Mucosa of descending colon (tissue), 3 donors: Measurements from ENCODE around the gene CDK10. TPM values are rescaled to one million over a fixed set of nuclear protein-coding genes. Genes with fewer than 3 reads are reported as not detected.

ENCODE experiments used
- ATAC-seq: fragments of 200-7000 bp; cut with Tn5 transposase; one replicate; pipeline ENCODE4 v1.9.1; 2020; ENCODE audit warnings: mild to moderate bottlenecking, moderate library complexity
- DNase-seq, 3 donors: peaks; one replicate each; pipeline ENCODE4 v3.0.0-alpha.2; 2020
- H3K36me3 ChIP-seq: fragments of 200-600 bp; one replicate; pipeline ENCODE4 v1.8.0; 2021; ENCODE audit warnings: low read depth, mild to moderate bottlenecking
- H3K4me1 ChIP-seq: fragments of 200-600 bp; one replicate; pipeline ENCODE4 v1.8.0; 2021; ENCODE audit warnings: low read depth, mild to moderate bottlenecking
- H3K4me3 ChIP-seq: fragments of 200-600 bp; one replicate; pipeline ENCODE4 v1.8.0; 2021; ENCODE audit warnings: mild to moderate bottlenecking
- H3K9me3 ChIP-seq: fragments of 200-600 bp; one replicate; pipeline ENCODE4 v1.8.0; 2021; ENCODE audit warnings: mild to moderate bottlenecking
- intact Hi-C, 2 donors: fragments of 100-400 bp; cut with DNase I in 1 of 2; cut with micrococcal nuclease in 1 of 2; formaldehyde crosslinking; loops; one replicate each; pipeline versions ENCODE4 v1.11.0 to v1.11.1; 2022; cut with DNase I, micrococcal nuclease
- total RNA-seq, 3 donors: library from RNA; stranded (reverse); fragmentation: NEBNext Ultra II Directional in 2 of 3; extraction: Animal tissue kit (Norgen Biotek cat#: 25700) in 2 of 3; gene quantifications; one replicate each; pipeline versions ENCODE4 v1.2.1 to v1.2.4, GENCODE V29; 2021 to 2023
- TF ChIP-seq, protein P1 (sequence below): fragments of 200-600 bp; IDR thresholded peaks from one replicate; pipeline ENCODE4 v1.8.0; 2022; ENCODE audit warnings: antibody characterized with exemption, mild to moderate bottlenecking
- donor health status: DM: no; HTN: no; CAD: no; lungs with moderate emphysema.
- donor health status: DM: no; HTN: no; CAD: no.
- donor health status: DM: no; HTN: yes; CAD: no.

The CDK10 gene
- total RNA-seq, 3 donors from 2014 or later: 90.8 to 163 (median 94.5) TPM

- TF ChIP-seq, protein P1, sequence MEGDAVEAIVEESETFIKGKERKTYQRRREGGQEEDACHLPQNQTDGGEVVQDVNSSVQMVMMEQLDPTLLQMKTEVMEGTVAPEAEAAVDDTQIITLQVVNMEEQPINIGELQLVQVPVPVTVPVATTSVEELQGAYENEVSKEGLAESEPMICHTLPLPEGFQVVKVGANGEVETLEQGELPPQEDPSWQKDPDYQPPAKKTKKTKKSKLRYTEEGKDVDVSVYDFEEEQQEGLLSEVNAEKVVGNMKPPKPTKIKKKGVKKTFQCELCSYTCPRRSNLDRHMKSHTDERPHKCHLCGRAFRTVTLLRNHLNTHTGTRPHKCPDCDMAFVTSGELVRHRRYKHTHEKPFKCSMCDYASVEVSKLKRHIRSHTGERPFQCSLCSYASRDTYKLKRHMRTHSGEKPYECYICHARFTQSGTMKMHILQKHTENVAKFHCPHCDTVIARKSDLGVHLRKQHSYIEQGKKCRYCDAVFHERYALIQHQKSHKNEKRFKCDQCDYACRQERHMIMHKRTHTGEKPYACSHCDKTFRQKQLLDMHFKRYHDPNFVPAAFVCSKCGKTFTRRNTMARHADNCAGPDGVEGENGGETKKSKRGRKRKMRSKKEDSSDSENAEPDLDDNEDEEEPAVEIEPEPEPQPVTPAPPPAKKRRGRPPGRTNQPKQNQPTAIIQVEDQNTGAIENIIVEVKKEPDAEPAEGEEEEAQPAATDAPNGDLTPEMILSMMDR: no peak
These were observed 24.4 kb downstream of the CDK10 start for GRCh38 chr16:89710709-89711564.

DNA sequence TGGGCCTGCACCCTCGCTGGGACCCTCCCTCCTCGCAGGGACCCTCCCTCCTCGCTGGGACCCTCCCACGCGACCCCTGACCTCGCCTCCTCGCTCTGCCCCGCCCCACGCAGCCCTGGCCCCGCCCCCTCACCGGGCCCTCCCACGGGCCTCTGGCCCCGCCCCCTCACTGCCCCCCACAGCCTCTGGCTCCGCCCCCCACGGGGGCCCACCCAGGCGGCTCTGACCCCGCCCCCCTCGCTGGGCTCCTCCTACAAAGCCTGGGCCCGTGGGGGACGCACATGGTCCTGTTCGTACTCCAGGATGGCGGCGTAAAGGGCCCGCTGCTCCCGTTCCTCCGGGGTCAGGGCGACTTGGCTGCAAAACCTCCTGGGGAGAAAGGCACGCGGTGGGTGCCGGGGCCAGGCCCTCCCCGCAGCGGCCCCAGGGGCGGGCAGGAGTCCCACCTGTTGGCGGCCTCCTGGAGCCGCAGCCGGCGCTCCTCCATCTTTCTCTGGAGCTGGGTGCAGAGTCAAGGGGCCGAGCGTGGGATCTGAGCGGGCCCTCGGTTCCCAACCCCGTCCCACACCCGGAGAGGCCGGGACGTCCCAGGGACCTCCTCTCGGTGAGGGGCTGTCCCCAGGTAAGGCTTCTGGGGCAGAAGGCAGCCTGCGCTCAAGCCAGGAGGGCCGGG, 25.2 kb downstream of the CDK10 start:
- Histone ChIP-seq H3K36me3 (no peaks in the 10 kb centered on the region), H3K4me3 (no peak overlapping the region), H3K9me3 (no peaks in the 10 kb centered on the region), H3K4me1 (peaks cover 14% of the 10 kb centered on the region)
- intact Hi-C loops: no loop called here
- TF ChIP-seq, protein P1: no peak
- ATAC-seq (peak; percentile 82), DNase-seq (peak; percentile 64 to 82 (median 73))

More at GRCh38 chr16:89710709-89711564, 24.4 kb downstream of the CDK10 start:
- DNase-seq (no peak), ATAC-seq (no peak)
- Histone ChIP-seq H3K4me1 (peaks cover 14% of the 10 kb centered on the region), H3K36me3 (no peaks in the 10 kb centered on the region), H3K9me3 (no peaks in the 10 kb centered on the region), H3K4me3 (no peak overlapping the region)
- intact Hi-C loops: no loop called here

DNA sequence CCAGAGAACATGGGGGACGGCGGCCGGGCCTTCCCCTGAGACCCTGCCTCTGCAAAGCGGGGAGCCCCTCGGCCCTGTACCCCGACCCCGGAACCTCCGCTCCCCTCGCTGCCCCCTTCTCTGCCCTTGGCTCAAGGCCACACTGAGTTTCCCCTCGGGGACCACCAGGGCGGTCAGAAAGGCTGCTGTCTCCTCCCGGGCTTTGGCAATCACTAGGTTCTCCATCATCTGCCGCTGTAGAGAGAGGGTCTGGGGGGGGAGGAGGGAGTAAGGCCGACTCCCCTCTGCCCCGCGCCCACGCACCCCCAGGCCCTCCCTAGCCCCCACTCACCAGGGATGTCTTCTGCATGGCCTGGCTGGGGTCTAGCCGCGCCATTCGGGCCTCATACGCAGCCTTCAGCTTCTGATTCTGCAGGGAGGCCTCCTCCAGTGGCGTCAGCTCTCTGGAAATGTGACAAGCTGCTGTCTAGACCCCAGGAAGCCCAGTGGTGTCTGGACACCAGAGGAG, 25.8 kb downstream of the CDK10 start:
- TF ChIP-seq, protein P1: no peak
- Histone ChIP-seq H3K36me3 (no peaks in the 10 kb centered on the region), H3K9me3 (no peaks in the 10 kb centered on the region), H3K4me3 (no peak overlapping the region), H3K4me1 (peaks cover 14% of the 10 kb centered on the region)
- ATAC-seq: peak; percentile 1
- intact Hi-C loops: no loop called here
- no peak for DNase-seq

GRCh38 chr16:89716493-89716892, 30.0 kb downstream of the CDK10 start:
- intact Hi-C loops: no loop called here
- Histone ChIP-seq H3K9me3 (no peaks in the 10 kb centered on the region), H3K36me3 (no peaks in the 10 kb centered on the region), H3K4me3 (no peak overlapping the region), H3K4me1 (peaks cover 16% of the 10 kb centered on the region)
- DNase-seq (no peak), ATAC-seq (no peak)
- TF ChIP-seq, protein P1: no peak

DNA sequence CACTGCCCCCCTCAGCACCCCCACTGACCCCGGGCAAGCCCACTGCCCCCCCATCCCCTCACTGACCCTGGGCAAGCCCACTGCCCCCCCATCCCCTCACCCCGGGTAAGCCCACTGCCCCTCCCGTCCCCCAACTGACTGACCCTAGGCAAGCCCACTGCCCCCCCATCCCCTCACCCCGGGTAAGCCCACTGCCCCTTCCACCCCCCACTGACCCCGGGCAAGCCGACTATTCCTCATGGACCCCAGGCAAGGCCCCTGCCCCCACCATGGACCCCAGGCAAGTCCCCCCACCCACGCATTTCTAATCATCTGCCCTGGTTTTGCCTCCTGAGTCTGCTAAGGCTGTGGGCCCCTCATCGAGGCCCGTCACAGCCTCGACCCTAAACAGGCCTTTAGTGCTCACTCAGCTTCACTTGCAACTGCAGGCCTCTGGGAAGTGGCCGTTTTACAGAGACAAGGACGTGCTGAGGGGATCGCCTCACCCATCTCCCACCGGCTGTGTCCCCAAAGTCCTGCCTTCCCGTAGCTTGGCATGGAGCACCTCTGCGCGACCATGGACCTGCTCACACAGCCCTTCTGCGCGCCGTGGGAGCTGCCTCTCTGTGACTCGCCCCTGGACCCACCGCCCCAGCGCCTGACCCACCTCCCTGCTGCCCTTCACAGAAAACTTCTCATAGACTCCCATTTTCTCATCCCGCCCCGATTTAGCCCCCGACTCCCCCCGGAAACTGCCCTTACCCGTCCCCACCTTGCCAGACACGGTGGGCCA, 30.6 kb downstream of the CDK10 start:
- H3K9me3 ChIP-seq: no peaks in the 10 kb centered on the region
- ATAC-seq (no peak), DNase-seq (no peak)
- no peak overlapping the region for H3K4me3 ChIP-seq
- TF ChIP-seq, protein P1: no peak
- intact Hi-C loops: no loop called here
- H3K4me1 ChIP-seq: peaks cover 11% of the 10 kb centered on the region
- no peaks in the 10 kb centered on the region for H3K36me3 ChIP-seq
